K562 (cell line): ENCODE results near the gene B2M. TPM values are rescaled to one million over a fixed set of nuclear protein-coding genes. Genes with fewer than 3 reads are reported as not detected.

Source experiments
- CCNT2 ChIP-seq: IDR thresholded peaks from 2 replicates; pipeline ENCODE4 v1.6.1; 2011; ENCODE audit warnings: borderline replicate concordance, low read depth, mild to moderate bottlenecking, moderate library complexity, mixed read lengths, low read length; ENCODE audit not compliant: insufficient read length; ENCODE audit errors: extremely low read depth
- DMBX1 ChIP-seq: fragments of 250-450 bp; sonication (Bioruptor Pico); IDR thresholded peaks from 2 replicates; pipeline ENCODE4 v1.8.0; 2022; ENCODE audit warnings: inconsistent platforms, mild to moderate bottlenecking, moderate library complexity, borderline replicate concordance
- GTF2E2 ChIP-seq: fragments of 200-800 bp; sonication (Bioruptor generic); IDR thresholded peaks from 2 replicates; pipeline ENCODE4 v1.6.1; 2016; ENCODE audit warnings: missing genetic modification characterization, missing compliant biosample characterization
- NFIC ChIP-seq: fragments of 450-650 bp; IDR thresholded peaks from 2 replicates; pipeline ENCODE4 v1.6.1; 2017; ENCODE audit warnings: mild to moderate bottlenecking, inconsistent platforms
- PKNOX1 ChIP-seq: fragments of 450-650 bp; IDR thresholded peaks from 2 replicates; pipeline ENCODE4 v1.6.1; 2016
- SAP30 ChIP-seq: fragments of 200-600 bp; sonication (generic); IDR thresholded peaks from 2 replicates; pipeline ENCODE4 v1.6.1; 2012; ENCODE audit warnings: borderline replicate concordance, low read depth, mild to moderate bottlenecking, moderate library complexity, low read length, control low read depth, inconsistent platforms; ENCODE audit not compliant: insufficient read depth, poor library complexity, severe bottlenecking
- SIN3B ChIP-seq: fragments of 450-650 bp; IDR thresholded peaks from 2 replicates; pipeline ENCODE4 v1.6.1; 2017; ENCODE audit warnings: low read depth, mild to moderate bottlenecking, moderate library complexity
- SPI1 ChIP-seq: IDR thresholded peaks from 2 replicates; pipeline ENCODE4 v1.6.1; 2011; ENCODE audit warnings: low read depth, low read length, control low read depth, borderline replicate concordance
- ZBTB2 ChIP-seq: fragments of 450-650 bp; IDR thresholded peaks from 2 replicates; pipeline ENCODE4 v1.6.1; 2016; ENCODE audit warnings: antibody characterized with exemption
- polyA plus RNA-seq, 8 experiments: library from polyadenylated mRNA; depleted of rRNA in 4 of 8; stranded (reverse) in 5 of 8; unstranded in 3 of 8; fragments of >200 nt; fragmentation: Nextera tagmentation in 2 of 8; fragmentation: Illumina TruSeq in 1 of 8; extraction: Ambion mirVana in 2 of 8; extraction: Trizol in 1 of 8; gene quantifications; 2 replicates each; pipeline versions ENCODE4 v1.2.1 to v1.2.3, GENCODE V29; 2011 to 2014; ENCODE audit warnings: inconsistent platforms in 1 of 8, missing spikeins in 1 of 8
- total RNA-seq, 7 experiments: library from RNA; depleted of rRNA in 6 of 7; stranded (reverse); fragments of >200 nt in 6 of 7; fragmentation: Illumina TruSeq in 2 of 7; extraction: Trizol in 2 of 7; gene quantifications; 2 replicates each; pipeline versions ENCODE4 v1.2.1 to v1.2.3, GENCODE V29; 2011 to 2021; ENCODE audit warnings: low replicate concordance in 1 of 7
- TF ChIP-seq, protein P1 (sequence below): fragments of 450-650 bp; IDR thresholded peaks from 2 replicates; pipeline ENCODE4 v1.6.1; 2016; ENCODE audit warnings: mild to moderate bottlenecking, moderate library complexity
- TF ChIP-seq, protein P2 (sequence below): fragments of 450-650 bp; formaldehyde crosslinking; IDR thresholded peaks from 2 replicates; pipeline ENCODE4 v1.4.0; 2020; ENCODE audit warnings: mild to moderate bottlenecking, moderate library complexity

The B2M gene
- total and polyA plus RNA-seq, 9 of the 15 experiments (the other 6 are each of a cell fraction or from before 2014, with no cell fraction given) = 460 to 3,138 (median 1,032) TPM

DNA sequence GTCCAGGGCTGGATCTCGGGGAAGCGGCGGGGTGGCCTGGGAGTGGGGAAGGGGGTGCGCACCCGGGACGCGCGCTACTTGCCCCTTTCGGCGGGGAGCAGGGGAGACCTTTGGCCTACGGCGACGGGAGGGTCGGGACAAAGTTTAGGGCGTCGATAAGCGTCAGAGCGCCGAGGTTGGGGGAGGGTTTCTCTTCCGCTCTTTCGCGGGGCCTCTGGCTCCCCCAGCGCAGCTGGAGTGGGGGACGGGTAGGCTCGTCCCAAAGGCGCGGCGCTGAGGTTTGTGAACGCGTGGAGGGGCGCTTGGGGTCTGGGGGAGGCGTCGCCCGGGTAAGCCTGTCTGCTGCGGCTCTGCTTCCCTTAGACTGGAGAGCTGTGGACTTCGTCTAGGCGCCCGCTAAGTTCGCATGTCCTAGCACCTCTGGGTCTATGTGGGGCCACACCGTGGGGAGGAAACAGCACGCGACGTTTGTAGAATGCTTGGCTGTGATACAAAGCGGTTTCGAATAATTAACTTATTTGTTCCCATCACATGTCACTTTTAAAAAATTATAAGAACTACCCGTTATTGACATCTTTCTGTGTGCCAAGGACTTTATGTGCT is 527 bp downstream of the B2M start (continued):
- TF ChIP-seq DMBX1 (CRISPR knock-in tag) (0 out of 2 replicates have a peak, but pooled peaks have one; percentile 36), SIN3B (no peak), GTF2E2 (peak; percentile 44; the same call in 1 of the 2 replicates), NFIC (peak; percentile 5; the same call in 1 of the 2 replicates), CCNT2 (peak; percentile 49), PKNOX1 (no peak), SAP30 (peak; percentile 6), ZBTB2 (0 out of 2 replicates have a peak, but pooled peaks have one; percentile 48), SPI1 (peak; percentile 13; the same call in 1 of the 2 replicates)
- TF ChIP-seq, protein P1, sequence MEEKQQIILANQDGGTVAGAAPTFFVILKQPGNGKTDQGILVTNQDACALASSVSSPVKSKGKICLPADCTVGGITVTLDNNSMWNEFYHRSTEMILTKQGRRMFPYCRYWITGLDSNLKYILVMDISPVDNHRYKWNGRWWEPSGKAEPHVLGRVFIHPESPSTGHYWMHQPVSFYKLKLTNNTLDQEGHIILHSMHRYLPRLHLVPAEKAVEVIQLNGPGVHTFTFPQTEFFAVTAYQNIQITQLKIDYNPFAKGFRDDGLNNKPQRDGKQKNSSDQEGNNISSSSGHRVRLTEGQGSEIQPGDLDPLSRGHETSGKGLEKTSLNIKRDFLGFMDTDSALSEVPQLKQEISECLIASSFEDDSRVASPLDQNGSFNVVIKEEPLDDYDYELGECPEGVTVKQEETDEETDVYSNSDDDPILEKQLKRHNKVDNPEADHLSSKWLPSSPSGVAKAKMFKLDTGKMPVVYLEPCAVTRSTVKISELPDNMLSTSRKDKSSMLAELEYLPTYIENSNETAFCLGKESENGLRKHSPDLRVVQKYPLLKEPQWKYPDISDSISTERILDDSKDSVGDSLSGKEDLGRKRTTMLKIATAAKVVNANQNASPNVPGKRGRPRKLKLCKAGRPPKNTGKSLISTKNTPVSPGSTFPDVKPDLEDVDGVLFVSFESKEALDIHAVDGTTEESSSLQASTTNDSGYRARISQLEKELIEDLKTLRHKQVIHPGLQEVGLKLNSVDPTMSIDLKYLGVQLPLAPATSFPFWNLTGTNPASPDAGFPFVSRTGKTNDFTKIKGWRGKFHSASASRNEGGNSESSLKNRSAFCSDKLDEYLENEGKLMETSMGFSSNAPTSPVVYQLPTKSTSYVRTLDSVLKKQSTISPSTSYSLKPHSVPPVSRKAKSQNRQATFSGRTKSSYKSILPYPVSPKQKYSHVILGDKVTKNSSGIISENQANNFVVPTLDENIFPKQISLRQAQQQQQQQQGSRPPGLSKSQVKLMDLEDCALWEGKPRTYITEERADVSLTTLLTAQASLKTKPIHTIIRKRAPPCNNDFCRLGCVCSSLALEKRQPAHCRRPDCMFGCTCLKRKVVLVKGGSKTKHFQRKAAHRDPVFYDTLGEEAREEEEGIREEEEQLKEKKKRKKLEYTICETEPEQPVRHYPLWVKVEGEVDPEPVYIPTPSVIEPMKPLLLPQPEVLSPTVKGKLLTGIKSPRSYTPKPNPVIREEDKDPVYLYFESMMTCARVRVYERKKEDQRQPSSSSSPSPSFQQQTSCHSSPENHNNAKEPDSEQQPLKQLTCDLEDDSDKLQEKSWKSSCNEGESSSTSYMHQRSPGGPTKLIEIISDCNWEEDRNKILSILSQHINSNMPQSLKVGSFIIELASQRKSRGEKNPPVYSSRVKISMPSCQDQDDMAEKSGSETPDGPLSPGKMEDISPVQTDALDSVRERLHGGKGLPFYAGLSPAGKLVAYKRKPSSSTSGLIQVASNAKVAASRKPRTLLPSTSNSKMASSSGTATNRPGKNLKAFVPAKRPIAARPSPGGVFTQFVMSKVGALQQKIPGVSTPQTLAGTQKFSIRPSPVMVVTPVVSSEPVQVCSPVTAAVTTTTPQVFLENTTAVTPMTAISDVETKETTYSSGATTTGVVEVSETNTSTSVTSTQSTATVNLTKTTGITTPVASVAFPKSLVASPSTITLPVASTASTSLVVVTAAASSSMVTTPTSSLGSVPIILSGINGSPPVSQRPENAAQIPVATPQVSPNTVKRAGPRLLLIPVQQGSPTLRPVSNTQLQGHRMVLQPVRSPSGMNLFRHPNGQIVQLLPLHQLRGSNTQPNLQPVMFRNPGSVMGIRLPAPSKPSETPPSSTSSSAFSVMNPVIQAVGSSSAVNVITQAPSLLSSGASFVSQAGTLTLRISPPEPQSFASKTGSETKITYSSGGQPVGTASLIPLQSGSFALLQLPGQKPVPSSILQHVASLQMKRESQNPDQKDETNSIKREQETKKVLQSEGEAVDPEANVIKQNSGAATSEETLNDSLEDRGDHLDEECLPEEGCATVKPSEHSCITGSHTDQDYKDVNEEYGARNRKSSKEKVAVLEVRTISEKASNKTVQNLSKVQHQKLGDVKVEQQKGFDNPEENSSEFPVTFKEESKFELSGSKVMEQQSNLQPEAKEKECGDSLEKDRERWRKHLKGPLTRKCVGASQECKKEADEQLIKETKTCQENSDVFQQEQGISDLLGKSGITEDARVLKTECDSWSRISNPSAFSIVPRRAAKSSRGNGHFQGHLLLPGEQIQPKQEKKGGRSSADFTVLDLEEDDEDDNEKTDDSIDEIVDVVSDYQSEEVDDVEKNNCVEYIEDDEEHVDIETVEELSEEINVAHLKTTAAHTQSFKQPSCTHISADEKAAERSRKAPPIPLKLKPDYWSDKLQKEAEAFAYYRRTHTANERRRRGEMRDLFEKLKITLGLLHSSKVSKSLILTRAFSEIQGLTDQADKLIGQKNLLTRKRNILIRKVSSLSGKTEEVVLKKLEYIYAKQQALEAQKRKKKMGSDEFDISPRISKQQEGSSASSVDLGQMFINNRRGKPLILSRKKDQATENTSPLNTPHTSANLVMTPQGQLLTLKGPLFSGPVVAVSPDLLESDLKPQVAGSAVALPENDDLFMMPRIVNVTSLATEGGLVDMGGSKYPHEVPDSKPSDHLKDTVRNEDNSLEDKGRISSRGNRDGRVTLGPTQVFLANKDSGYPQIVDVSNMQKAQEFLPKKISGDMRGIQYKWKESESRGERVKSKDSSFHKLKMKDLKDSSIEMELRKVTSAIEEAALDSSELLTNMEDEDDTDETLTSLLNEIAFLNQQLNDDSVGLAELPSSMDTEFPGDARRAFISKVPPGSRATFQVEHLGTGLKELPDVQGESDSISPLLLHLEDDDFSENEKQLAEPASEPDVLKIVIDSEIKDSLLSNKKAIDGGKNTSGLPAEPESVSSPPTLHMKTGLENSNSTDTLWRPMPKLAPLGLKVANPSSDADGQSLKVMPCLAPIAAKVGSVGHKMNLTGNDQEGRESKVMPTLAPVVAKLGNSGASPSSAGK = peak; percentile 90
- TF ChIP-seq, protein P2, sequence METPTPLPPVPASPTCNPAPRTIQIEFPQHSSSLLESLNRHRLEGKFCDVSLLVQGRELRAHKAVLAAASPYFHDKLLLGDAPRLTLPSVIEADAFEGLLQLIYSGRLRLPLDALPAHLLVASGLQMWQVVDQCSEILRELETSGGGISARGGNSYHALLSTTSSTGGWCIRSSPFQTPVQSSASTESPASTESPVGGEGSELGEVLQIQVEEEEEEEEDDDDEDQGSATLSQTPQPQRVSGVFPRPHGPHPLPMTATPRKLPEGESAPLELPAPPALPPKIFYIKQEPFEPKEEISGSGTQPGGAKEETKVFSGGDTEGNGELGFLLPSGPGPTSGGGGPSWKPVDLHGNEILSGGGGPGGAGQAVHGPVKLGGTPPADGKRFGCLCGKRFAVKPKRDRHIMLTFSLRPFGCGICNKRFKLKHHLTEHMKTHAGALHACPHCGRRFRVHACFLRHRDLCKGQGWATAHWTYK (CRISPR knock-in tag) = no peak
